Epithelial cell of proximal tubule (primary cell): Measurements from ENCODE around the gene SGPL1. TPM values are rescaled to one million over a fixed set of nuclear protein-coding genes. Genes with fewer than 3 reads are reported as not detected.

Experiments
- DNase-seq: peaks from one replicate; pipeline ENCODE4 v3.0.0-alpha.2; 2011; ENCODE audit warnings: low read depth
- H3K4me3 ChIP-seq: 2 replicates; pipeline ENCODE4 v1.5.1; 2011; ENCODE audit warnings: low read depth, mild to moderate bottlenecking, low read length
- CTCF ChIP-seq: conservative IDR thresholded peaks from 2 replicates; pipeline ENCODE4 v1.5.1; 2012; ENCODE audit warnings: low read depth, mild to moderate bottlenecking, low read length
- total RNA-seq: library from RNA; depleted of rRNA; stranded (reverse); fragments of >200 nt; gene quantifications from 2 replicates; pipeline ENCODE4 v1.2.3, GENCODE V29; 2015

Gene SGPL1
- total RNA-seq, 1 donor from 2014 or later = 35.7 TPM

- TF ChIP-seq CTCF = peak; percentile 88
These were observed 109.9 kb downstream of the SGPL1 start for GRCh38 chr10:70925377-70926225.

DNA sequence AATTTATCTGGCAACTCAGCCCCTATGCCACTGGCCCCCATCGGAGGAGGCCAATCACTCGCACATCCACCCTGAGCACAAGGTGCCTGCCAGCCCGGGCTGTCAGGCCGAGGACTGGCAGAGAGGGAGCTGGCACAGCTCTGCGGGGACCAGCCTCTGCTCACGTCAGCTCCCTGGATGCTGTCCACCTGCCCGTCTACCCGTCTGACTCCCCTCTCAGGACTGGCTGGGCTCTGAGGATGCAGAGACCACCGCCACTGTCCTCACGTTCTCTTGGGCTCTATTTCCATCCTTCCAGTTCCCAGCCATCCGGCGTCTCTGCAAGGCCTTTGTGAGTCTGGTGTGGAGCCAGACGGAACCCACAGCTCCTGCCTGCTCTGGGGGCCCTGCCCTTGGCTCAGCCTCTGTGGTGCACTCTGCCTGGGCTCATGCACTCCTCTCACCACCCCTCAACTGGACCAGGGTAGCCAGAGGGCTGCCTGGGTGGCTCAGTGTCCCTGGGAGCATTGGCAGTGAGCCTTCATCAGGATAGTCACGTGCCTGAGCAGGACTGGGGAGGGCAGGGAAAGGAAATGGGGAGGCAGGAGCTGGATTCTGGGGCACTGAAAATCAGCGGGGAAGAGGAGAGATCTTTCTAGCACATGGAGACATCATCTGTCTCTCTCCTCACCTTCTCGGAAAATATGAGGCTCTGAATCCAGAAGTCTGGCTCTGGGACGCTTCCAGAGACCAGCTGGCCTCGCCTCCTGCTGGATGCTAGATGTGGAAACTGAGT, 110.7 kb downstream of the SGPL1 start:
- H3K4me3 ChIP-seq = no peak overlapping the region

More at GRCh38 chr10:70925377-70926225, 109.9 kb downstream of the SGPL1 start:
- no peak overlapping the region for H3K4me3 ChIP-seq
- DNase-seq = no peak

DNA sequence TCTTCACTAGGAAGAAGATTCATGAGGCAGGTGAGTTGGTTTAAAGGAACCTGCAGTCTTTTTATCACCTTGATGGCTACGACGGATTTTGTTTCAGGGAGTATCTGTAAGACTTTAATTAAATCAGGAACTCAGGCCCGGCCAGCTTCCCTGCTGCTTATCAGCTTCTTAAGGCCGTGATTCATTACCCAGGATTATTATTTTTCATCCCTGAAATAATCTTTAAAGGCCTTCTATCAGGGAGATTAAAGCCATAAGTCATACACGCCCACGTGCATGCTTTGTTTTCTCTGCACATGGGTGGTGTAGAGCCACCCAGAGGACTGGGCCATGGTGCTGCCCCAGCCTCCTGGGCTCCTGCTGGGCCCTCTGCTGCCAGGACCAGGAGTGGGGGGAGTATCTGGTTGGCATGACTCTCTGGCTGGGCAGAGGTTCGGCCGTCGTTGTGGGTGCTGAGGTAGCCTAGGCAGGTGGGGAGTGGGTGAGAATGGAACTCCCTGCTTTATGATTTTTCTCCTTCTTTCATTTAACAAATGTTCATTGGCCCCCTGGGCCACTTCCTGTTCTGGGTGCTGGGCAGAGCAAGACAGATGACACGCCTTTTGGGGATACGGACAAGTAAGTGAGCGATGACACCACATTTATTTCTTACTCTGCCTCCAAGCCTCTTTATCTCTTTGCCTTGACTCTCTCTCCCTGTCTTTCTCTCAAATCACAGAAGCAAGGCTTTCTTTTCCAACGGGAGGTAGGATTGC, 111.6 kb downstream of the SGPL1 start:
- no peak for TF ChIP-seq CTCF
- DNase-seq = no peak

More for the DNA sequence above, 110.7 kb downstream of the SGPL1 start:
- no peak for DNase-seq
- no peak for TF ChIP-seq CTCF

DNA sequence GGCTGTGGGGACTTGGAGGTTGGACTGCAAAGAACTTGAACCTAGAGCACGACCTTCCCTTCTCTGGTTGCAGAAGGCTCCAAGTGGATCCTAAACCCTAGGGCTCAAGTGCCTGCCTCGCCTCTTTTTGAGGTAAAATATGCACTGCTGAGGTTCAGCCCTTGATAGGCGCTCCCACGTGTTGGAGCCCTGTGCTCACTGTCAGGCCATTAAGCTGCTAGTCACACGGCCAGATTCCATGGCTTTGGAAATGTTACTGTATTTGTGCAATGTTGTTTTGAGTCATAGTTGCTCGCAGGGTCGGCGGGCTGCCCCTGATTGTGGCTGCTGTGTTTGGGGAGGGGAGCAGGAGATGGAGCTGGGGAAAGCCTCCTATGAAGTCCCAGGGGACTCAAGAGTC, 112.4 kb downstream of the SGPL1 start:
- H3K4me3 ChIP-seq = no peak overlapping the region
- no peak for DNase-seq
- no peak for TF ChIP-seq CTCF

More for the DNA sequence above, 111.6 kb downstream of the SGPL1 start:
- no peak overlapping the region for H3K4me3 ChIP-seq

DNA sequence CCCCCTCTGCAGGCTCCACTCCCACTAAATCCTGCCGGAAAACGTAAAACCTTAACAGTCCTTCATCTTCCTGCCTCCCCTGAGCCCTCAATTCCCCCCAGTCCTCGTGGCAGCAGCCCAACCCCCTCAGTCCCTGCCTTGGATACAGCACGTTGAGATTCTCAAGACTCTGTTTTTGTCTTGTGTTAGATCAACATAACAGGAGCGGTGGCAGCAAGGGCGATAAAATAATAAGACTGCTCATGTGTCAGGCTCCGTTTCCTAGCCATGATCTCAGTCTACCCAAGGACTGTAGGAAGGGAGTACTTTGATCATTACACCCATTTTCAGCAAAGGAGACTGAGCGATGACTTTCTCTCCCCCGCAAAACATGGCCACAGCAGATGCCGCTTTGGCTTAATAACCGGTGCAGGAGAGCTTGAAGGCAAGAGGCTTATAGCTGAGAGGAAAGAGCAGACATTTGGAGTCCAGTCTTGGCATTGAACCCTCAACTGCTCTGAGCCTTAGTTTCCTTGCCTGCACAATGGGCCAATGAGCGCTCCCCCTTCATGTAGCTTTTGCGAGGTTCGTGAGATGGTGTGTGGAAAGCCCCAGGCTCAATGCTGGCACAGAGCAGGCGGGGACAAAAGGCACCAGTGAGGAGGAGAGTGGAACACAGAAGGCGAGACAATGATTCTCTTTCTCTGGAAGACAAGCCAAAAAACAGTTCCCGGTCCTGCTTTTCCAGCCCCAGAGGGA, 114.7 kb downstream of the SGPL1 start:
- no peak for TF ChIP-seq CTCF

More for the DNA sequence above, 114.7 kb downstream of the SGPL1 start:
- H3K4me3 ChIP-seq = no peak overlapping the region
- no peak for DNase-seq

Other genes with a start within 250 kb of the SGPL1 start
- gene PRF1, start 213.2 kb upstream of the SGPL1 start, total RNA-seq = not detected in 2 replicates
- gene ADAMTS14, start 143.4 kb upstream of the SGPL1 start, total RNA-seq = 1.3 and 1.4 TPM in 2 replicates
- gene TBATA, start 30.6 kb upstream of the SGPL1 start, total RNA-seq = not detected in 2 replicates
- gene PCBD1, start 72.6 kb downstream of the SGPL1 start, total RNA-seq = 122 and 165 TPM in 2 replicates